SK-N-SH treated with all-trans-retinoic acid at 6 μM for 48 hours (cell line): ENCODE results near the gene PTPRT.

Experiments
- ISL1 ChIP-seq: fragments of 250-450 bp; sonication (Bioruptor Pico); IDR thresholded peaks from 2 replicates; pipeline ENCODE4 v2.1.2; 2022; ENCODE audit warnings: mild to moderate bottlenecking, moderate library complexity
- OSR1 ChIP-seq: fragments of 250-450 bp; sonication (Bioruptor Pico); IDR thresholded peaks from 2 replicates; pipeline ENCODE4 v1.8.0; 2022; ENCODE audit warnings: moderate library complexity, mild to moderate bottlenecking, inconsistent platforms
- ZC3H10 ChIP-seq: fragments of 250-450 bp; sonication (Bioruptor Pico); IDR thresholded peaks from 2 replicates; pipeline ENCODE4 v1.5.1; 2021; ENCODE audit warnings: mild to moderate bottlenecking, moderate library complexity
- ZFP3 ChIP-seq: fragments of 250-450 bp; sonication (Bioruptor Pico); IDR thresholded peaks from 2 replicates; pipeline ENCODE4 v1.5.0; 2020; ENCODE audit warnings: mild to moderate bottlenecking, moderate library complexity
- ZFP30 ChIP-seq: fragments of 450-650 bp; formaldehyde crosslinking; IDR thresholded peaks from 2 replicates; pipeline ENCODE4 v1.5.0; 2022; ENCODE audit warnings: mild to moderate bottlenecking, moderate library complexity
- ZNF565 ChIP-seq: fragments of 450-650 bp; formaldehyde crosslinking; conservative IDR thresholded peaks from 2 replicates; pipeline ENCODE4 v1.5.0; 2020; ENCODE audit warnings: low read depth, mild to moderate bottlenecking, moderate library complexity
- TF ChIP-seq, protein P1 (sequence below): fragments of 250-450 bp; sonication (Bioruptor Pico); IDR thresholded peaks from 2 replicates; pipeline ENCODE4 v1.8.0; 2020; ENCODE audit warnings: mild to moderate bottlenecking, moderate library complexity, borderline replicate concordance

DNA sequence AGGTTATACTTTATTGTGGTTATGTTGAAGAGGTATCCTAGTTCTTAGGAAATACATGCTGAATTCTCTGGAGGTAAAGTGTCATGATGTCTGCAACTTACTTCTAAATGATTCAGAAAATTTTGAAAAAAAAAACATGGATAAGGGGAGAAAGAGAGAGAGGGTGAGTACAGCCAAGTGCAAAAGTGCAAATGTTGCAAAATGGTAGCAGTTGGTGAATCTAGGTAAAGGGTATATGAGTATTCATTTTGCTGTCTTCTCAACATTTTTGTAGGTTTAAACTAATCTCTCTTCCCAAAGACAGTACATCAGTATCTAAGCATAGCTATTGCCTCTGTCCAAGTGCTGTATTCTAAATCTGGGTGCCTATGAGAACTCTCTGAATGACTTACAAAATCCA, 992.1 kb downstream of the PTPRT start:
- TF ChIP-seq, protein P1, sequence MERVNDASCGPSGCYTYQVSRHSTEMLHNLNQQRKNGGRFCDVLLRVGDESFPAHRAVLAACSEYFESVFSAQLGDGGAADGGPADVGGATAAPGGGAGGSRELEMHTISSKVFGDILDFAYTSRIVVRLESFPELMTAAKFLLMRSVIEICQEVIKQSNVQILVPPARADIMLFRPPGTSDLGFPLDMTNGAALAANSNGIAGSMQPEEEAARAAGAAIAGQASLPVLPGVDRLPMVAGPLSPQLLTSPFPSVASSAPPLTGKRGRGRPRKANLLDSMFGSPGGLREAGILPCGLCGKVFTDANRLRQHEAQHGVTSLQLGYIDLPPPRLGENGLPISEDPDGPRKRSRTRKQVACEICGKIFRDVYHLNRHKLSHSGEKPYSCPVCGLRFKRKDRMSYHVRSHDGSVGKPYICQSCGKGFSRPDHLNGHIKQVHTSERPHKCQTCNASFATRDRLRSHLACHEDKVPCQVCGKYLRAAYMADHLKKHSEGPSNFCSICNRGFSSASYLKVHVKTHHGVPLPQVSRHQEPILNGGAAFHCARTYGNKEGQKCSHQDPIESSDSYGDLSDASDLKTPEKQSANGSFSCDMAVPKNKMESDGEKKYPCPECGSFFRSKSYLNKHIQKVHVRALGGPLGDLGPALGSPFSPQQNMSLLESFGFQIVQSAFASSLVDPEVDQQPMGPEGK (CRISPR knock-in tag), result no peak
- TF ChIP-seq ZC3H10 (CRISPR knock-in tag), result no peak
- no peak for TF ChIP-seq OSR1 (CRISPR knock-in tag)
- no peak for TF ChIP-seq ZFP30 (CRISPR knock-in tag)
- TF ChIP-seq ZFP3 (CRISPR knock-in tag), result no peak
- no peak for TF ChIP-seq ISL1
- TF ChIP-seq ZNF565 (CRISPR knock-in tag), result no peak
